Activated CD8-positive, alpha-beta memory T cell treated with anti-CD3 and anti-CD28 coated beads, Interleukin-2, amount 50 U/mL, for 4 hours (primary cell): ENCODE measurements around the gene RAPGEF4.
"Not testable (repeated sequence)": the region's sequence is repeated elsewhere in the genome, so short reads cannot be mapped to it uniquely, and the experiment has no call there.

ENCODE experiments used
- DNase-seq: peaks from one replicate; pipeline ENCODE4 v3.0.0-alpha.2; 2020

The RAPGEF4 gene

GRCh38 chr2:172730411-172730810 lies 5.2 kb upstream of the RAPGEF4 start:
- DNase-seq: no peak

- DNase-seq: no peak
Measured at GRCh38 chr2:172734711-172735581, 699 bp upstream of the RAPGEF4 start.

DNA sequence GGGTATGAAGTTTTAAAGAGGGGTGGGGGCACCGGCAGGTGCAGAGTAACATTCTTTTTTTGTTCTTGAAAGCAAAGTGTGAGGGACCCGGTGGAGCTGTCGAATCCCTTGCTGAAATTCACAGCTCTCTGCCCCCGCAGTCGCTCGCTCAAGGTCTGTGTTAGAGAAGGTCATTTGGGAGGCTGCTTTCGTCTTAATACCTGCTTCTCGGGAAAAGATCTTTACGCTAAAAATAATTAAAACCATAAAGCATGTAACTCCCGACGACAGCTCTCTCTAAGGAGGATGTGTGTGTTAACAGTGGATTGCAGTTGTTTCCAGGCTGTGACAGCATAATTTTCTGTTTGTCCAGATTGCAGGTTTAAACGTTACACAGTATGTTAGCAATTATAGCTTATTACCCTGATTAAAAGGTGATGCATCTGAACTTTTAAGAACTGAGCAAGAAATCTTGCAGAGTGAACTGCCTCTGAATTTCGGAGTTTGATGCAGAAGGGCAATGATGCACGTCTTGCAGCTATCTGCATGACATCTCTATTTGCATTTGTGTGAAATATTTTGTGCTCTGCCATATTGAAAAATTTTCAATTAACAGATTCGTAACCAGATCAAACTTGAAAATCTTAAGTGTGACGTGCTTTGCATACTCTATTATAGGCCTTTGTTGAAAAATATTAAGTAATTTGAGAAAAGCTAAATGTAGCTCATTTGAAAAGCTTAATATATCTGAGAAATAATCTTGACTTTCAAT lies 954 bp downstream of the RAPGEF4 start:
- no peak for DNase-seq

- no peak for DNase-seq
Measured at GRCh38 chr2:172739661-172740266, 4.1 kb downstream of the RAPGEF4 start.

DNA sequence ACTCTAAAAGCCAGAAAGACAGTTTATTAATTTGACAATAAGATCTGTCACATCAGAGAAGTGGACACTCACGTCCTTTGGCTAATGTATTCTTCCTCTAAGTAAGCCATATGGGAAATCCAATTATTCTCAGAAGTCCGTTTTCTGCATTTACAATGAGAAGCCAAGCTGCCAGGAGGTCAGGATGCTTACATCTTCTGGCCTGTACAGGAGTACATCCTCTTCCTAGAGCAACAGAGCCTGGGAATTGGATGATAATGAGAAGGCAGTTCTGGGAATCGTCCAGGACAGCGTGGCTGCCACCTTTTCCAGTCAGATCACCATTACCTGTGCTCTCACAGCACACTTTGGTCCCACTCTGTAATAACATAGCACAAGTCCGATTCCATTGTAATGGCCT lies 5.2 kb downstream of the RAPGEF4 start:
- no peak for DNase-seq

DNA sequence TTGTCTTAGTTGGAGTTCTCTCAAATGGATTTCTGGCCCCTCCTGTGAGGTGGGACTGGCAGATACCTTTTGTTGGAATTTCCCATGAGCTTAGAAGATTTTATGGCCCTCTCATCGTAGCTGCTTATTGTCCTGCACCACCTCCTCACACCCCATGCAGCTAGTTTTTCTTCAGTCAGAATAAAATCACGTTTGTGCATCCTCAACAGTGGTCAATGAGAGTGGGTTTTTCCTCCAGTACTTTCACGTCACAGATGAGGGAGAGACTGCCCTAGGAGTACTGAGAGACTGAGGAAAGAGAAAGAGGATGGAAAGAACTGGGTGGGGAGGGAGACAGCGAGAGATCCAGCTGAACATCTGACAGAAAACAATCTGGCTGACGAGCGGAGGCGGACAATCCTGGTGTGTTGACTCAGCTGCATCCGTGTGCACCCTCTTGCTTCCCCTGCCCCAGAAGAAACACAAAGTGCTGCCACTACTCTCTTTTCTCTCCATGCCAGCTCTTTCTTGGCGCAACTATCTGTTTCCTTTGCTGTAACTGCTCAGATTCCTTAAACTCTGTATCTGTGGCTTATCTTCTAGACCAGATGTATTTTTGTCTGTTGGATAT lies 7.4 kb downstream of the RAPGEF4 start:
- no peak for DNase-seq

GRCh38 chr2:172743898-172744297 lies 8.3 kb downstream of the RAPGEF4 start:
- DNase-seq: no peak

DNA sequence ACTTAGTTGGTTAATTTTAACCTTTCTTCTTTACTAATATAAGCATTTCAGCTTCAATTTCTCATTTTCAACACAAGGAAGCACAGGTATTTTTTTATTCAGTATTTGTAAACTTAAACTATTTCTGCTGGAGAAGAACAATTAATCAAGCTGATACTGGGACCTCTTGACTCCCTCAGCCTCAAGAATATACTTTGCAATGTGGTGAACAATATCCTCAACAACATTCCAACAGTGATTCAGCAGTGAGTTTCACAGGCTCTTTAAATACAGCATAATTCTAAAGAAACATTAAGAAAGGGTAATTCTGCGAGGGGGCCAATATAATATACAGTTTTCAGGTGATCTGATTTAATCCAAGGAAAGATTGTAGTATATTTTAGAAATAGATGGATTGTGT lies 10.0 kb downstream of the RAPGEF4 start:
- DNase-seq: no peak

- not testable (repeated sequence) for DNase-seq
Measured at GRCh38 chr2:172748543-172748942, 12.9 kb downstream of the RAPGEF4 start.

DNA sequence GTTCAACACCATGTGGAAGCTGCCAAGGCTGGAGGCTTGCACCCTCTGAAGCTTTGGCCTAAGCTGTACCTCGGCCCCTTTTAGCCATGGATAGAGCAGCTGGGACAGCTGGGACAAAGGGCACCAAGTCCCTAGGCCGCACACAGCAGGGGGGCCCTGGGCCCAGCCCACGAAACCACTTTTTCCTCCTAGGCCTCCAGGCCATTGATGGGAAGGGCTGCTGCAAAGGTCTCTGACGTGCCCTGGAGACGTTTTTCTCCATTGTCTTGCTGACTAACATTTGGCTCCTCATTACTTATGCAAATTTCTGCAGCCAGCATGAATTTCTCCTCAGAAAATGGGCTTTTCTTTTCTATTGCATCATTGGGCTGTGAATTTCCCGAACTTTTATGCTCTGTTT lies 13.7 kb downstream of the RAPGEF4 start:
- no peak for DNase-seq

DNA sequence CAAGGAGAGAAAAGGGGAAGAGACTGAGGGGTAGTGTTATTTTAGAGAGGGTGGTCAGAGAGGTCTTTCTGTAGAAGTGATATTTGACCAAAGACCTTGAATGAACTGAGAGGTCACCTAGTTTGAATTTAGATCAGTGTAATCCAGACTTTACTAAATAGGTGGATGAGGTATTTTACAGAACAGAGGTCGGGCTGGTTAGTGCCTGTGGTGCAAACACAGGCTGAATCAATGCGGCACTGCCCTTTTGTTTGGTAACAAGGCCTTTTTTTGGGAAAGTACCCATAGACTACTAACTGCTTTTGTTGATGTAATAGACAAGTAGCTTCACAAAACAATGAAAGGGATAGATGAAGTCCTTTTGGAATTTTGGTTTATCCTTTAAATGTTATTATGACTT lies 15.9 kb downstream of the RAPGEF4 start:
- DNase-seq: no peak

DNA sequence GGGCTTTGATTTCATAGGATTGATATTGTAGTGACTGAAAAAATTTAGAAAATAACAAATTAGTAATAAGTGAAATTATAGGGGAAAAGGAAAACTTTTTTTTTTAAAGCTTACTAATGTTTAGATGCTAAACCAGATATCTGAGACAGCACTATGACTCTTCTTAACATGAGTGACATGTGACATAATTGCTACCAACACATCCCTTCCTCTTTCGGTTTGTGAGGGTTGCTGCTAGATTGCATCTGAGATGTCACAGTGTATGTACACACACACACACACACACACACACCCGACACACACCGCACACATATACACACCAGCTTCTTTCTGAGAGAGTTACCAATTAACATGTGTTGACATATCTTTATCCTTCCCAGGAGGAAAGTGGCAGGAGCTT lies 18.0 kb downstream of the RAPGEF4 start:
- no peak for DNase-seq

GRCh38 chr2:172759441-172759840 lies 23.8 kb downstream of the RAPGEF4 start:
- no peak for DNase-seq

GRCh38 chr2:172761306-172761705 lies 25.7 kb downstream of the RAPGEF4 start:
- no peak for DNase-seq

DNA sequence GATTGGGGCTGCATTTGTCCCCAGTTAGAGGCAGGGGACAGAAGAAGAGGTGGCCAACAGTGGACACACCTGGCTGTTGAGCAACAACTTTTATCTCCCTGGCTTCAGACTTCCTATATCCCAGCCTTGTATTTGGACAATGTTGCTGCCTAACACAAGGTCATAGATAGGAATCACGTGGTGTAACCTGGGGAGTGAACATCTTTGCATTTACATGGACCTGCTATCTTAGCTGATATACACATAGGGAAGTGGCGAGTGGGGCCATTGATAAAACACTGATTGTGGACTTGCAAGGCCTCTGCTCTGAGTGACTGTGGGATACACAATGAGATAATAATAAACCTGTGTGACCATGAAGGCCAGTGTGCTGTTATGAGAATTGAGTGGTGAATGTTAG lies 26.9 kb downstream of the RAPGEF4 start:
- no peak for DNase-seq

DNA sequence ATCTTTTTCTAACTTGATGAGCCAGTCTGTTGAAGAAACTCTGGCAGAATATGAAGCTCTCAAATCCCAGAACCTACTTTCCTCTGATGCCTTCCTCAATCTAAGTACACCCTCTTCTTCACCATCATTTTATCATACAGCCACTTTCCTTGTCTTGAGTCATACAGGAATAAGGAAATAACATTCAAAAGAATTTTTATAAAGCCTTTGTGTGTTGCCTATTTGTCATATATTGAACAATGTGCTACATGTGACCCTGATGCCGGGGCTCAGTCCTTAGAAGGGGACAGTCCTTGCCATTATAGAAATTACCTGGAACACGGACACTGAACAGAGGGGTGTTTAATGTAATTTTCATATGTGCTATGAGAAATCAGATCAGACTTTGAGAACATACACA lies 27.4 kb downstream of the RAPGEF4 start:
- DNase-seq: no peak

GRCh38 chr2:172765662-172766061 lies 30.0 kb downstream of the RAPGEF4 start:
- DNase-seq: no peak

DNA sequence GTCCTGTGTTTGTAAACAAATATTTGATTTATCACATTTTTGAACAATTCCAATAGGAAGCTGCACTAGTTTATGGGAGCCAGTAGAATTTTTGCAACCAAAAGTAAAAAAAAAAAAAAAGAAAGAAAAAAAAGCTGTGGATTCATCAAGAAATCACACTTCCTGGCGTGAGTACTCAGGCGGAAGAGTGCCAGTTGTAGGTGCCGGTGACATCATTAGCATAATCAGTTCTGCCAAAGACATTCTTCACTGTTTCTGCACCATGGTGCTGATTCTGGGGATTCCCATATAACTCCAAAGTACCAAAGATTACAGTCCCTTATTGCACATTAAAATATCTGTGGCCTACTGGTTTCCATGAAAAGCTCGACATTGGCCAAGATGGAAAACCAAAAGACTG lies 32.8 kb downstream of the RAPGEF4 start:
- no peak for DNase-seq

DNA sequence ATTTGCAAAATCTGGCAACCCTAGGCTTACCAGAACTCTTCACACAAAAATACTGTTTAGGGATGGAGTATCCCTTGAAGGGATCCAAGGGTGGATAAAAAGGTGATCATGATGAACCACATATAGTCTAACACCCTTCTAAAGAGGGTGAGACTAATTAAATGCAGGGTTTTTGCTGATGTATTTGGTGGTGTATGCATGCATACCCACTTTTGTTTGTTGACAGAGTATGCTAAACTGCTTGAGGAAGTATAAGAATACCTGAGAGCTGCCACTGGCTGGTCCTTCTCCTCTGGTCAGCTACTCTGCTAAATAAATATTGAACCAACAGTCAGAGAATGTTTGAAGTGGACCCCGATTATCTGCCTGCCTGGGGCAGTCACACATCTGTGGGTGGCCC lies 34.2 kb downstream of the RAPGEF4 start:
- no peak for DNase-seq

GRCh38 chr2:172770887-172771286 lies 35.2 kb downstream of the RAPGEF4 start:
- no peak for DNase-seq

GRCh38 chr2:172772633-172773032 lies 37.0 kb downstream of the RAPGEF4 start:
- DNase-seq: no peak

DNA sequence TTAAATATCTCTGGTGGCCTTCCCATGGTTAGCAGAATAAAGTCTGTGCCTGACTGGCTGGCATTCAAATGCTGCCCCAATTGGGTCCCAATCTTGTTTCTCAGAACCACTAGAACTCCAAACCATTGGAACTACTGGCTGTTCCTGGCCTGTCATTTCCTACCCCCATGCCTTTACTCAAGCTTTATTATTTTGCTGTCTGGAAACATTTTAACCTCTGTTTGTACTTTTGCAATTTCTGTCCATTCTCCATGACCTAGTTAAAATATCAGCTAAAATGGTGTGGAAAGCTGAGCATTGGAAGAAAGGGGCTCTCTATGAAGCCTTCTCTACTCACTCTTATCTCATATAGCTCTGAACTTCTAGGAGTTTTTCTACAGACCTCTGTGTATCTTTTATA lies 38.7 kb downstream of the RAPGEF4 start:
- DNase-seq: no peak

DNA sequence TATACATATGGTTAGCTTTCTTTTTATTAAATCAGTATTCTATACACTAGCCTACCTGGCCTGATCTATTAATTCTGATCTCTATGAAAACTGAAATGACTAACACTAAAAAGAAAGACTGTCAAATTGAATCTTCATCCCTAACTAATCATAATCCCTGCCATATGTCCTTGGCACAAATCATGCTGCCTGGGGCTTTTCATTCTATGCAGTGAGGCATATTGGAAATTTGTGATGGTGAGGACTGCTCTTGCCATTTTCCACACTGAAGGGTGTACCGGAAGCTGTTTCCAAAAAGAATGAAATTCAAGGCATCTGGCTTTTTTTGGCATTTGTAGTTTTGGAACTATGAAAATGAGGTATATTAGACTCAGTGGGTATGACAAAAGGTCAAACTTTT lies 39.7 kb downstream of the RAPGEF4 start:
- no peak for DNase-seq

- DNase-seq: no peak
Measured at GRCh38 chr2:172777431-172777830, 41.8 kb downstream of the RAPGEF4 start.
